Endodermal cell (in vitro differentiated cells): Measurements from ENCODE around the gene TMEM43. TPM values are rescaled to one million over a fixed set of nuclear protein-coding genes. Genes with fewer than 3 reads are reported as not detected.

Experiments used
- DNase-seq: peaks from one replicate; pipeline ENCODE4 v3.0.0-alpha.2; 2017
- H3K27ac ChIP-seq: 2 replicates; pipeline ENCODE4 v1.5.1; 2013; ENCODE audit warnings: mild to moderate bottlenecking, low read depth, low read length, moderate library complexity
- H3K27me3 ChIP-seq: 2 replicates; pipeline ENCODE4 v1.6.1; 2013; ENCODE audit warnings: mild to moderate bottlenecking, low read length, moderate library complexity; ENCODE audit not compliant: insufficient read depth, control insufficient read depth, poor library complexity, severe bottlenecking
- H3K36me3 ChIP-seq: 2 replicates; pipeline ENCODE4 v1.7.0; 2013; ENCODE audit warnings: mild to moderate bottlenecking, low read length, moderate library complexity; ENCODE audit not compliant: control insufficient read depth, insufficient read depth
- H3K4me1 ChIP-seq: one replicate; pipeline ENCODE4 v1.7.0; 2013; ENCODE audit warnings: low read length; ENCODE audit not compliant: control insufficient read depth, insufficient read depth
- H3K4me3 ChIP-seq: 2 replicates; pipeline ENCODE4 v1.5.1; 2013; ENCODE audit warnings: mild to moderate bottlenecking, low read length, moderate library complexity
- H3K9ac ChIP-seq: 2 replicates; pipeline ENCODE4 v1.6.1; 2013; ENCODE audit warnings: mild to moderate bottlenecking, low read length, moderate library complexity; ENCODE audit not compliant: poor library complexity, severe bottlenecking; ENCODE audit errors: extremely low read depth
- H3K9me3 ChIP-seq: 2 replicates; pipeline ENCODE4 v1.6.1; 2013; ENCODE audit warnings: mild to moderate bottlenecking, low read length, moderate library complexity; ENCODE audit not compliant: control insufficient read depth
- H3K27ac Mint-ChIP-seq: 2 replicates; pipeline ENCODE4 v1.8.0; 2020; ENCODE audit warnings: mixed read lengths
- H3K27me3 Mint-ChIP-seq: 2 replicates; pipeline ENCODE4 v1.8.0; 2021; ENCODE audit warnings: mild to moderate bottlenecking, mixed read lengths; ENCODE audit not compliant: insufficient read depth
- H3K36me3 Mint-ChIP-seq: 2 replicates; pipeline ENCODE4 v1.8.0; 2020; ENCODE audit warnings: low read depth, mixed read lengths
- H3K4me1 Mint-ChIP-seq: 2 replicates; pipeline ENCODE4 v1.8.0; 2020; ENCODE audit warnings: mixed read lengths
- H3K4me3 Mint-ChIP-seq: 2 replicates; pipeline ENCODE4 v1.8.0; 2020; ENCODE audit warnings: mild to moderate bottlenecking, moderate library complexity, mixed read lengths
- H3K9me3 Mint-ChIP-seq: 2 replicates; pipeline ENCODE4 v1.8.0; 2020; ENCODE audit warnings: mild to moderate bottlenecking, mixed read lengths
- CTCF ChIP-seq: fragments of 200-600 bp; sonication (generic); conservative IDR thresholded peaks from 2 replicates; pipeline ENCODE4 v1.5.0; 2021; ENCODE audit warnings: antibody characterized with exemption, mild to moderate bottlenecking
- WGBS, 2 experiments: methylation state at CpG; one replicate each; pipeline versions ENCODE4 v1.1.5 to v1.1.7; 2013; ENCODE audit warnings: missing lambda C conversion rate in 2 of 2, mixed read lengths in 1 of 2; ENCODE audit not compliant: insufficient coverage in 1 of 2, insufficient read length in 1 of 2; 5-methylcytosine and 5-hydroxymethylcytosine counted together
- total RNA-seq, 2 donors: library from RNA; stranded (reverse); fragmentation: NEBNext Ultra II Directional in 1 of 2; extraction: Animal tissue kit (Norgen Biotek cat#: 25700) in 1 of 2; gene quantifications; 2 replicates in 1 of 2; 3 replicates in 1 of 2; pipeline ENCODE4 v1.2.1, GENCODE V29; 2021

The TMEM43 gene
- total RNA-seq, 2 donors from 2014 or later: 28.9 to 39.3 TPM

DNA sequence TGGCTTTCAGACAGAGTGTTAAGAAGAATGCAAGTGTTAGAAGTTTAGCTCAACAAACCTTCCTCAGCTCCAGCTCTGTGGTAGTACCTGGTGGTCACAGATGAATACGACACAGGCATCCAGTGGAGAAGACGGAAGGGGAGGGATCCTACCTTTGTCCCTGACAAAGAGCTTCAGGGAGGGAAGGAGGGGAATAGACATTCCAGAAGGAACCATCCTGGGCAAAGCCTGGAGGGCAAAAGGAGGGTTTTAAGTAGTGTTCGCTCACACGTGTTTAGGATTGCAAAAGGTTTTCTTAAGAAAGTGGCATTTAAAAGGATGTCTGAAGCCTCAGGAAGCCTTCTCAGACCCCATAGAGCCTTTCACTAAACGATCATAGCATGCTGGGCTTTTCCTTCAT lies 3.0 kb upstream of the TMEM43 start:
- H3K27ac ChIP-seq: no peak overlapping the region
- H3K27me3 ChIP-seq: no peaks in the 10 kb centered on the region
- peaks cover 4% of the 10 kb centered on the region for H3K4me1 ChIP-seq
- peak overlapping the region; percentile 93 for H3K4me3 Mint-ChIP-seq
- no peak overlapping the region for H3K27ac Mint-ChIP-seq
- H3K36me3 Mint-ChIP-seq: peaks cover 40% of the 10 kb centered on the region
- H3K9me3 ChIP-seq: peaks cover 33% of the 10 kb centered on the region
- H3K4me3 ChIP-seq: peak overlapping the region; percentile 92
- peaks cover 49% of the 10 kb centered on the region for H3K36me3 ChIP-seq
- DNase-seq: peak; percentile 64
- H3K4me1 Mint-ChIP-seq: peaks cover 19% of the 10 kb centered on the region
- H3K27me3 Mint-ChIP-seq: no peaks in the 10 kb centered on the region
- no peak overlapping the region for H3K9ac ChIP-seq
- WGBS, 2 experiments: 59 to 73% methylated on average over 4 to 5 of the region's 5 CpGs
- peaks cover 16% of the 10 kb centered on the region for H3K9me3 Mint-ChIP-seq
- no peak for TF ChIP-seq CTCF

DNA sequence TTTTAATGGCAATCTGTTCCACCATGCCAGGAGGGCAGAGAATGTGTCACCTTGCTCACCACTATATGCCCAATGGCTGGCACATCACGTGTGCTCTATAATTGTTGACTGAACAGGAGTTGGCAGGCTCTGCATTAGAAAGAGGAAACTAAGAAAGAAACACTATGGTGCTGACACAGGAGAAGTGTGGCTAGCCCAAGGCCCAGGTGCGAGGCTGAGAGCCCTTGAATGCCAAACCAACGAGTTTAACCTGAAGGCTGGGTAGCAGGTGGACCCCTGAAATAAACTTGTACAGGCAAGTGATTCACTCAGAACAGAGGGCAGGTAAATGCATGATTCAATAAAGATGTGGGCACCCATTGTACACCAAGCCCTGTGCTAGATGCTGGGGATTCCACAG lies 2.6 kb upstream of the TMEM43 start:
- peak; percentile 32 for DNase-seq
- Mint-ChIP-seq H3K27ac (no peak overlapping the region), H3K27me3 (no peaks in the 10 kb centered on the region), H3K9me3 (peaks cover 16% of the 10 kb centered on the region), H3K36me3 (peaks cover 40% of the 10 kb centered on the region), H3K4me1 (peaks cover 19% of the 10 kb centered on the region), H3K4me3 (peak overlapping the region; percentile 93)
- Histone ChIP-seq H3K9ac (no peak overlapping the region), H3K27me3 (no peaks in the 10 kb centered on the region), H3K4me1 (peaks cover 4% of the 10 kb centered on the region), H3K36me3 (peaks cover 50% of the 10 kb centered on the region), H3K9me3 (peaks cover 33% of the 10 kb centered on the region), H3K4me3 (peak overlapping the region; percentile 92), H3K27ac (no peak overlapping the region)
- 81 to 88% methylated on average over 3 of the region's 3 CpGs for WGBS, 2 experiments
- no peak for TF ChIP-seq CTCF

- Mint-ChIP-seq H3K36me3 (peaks cover 50% of the 10 kb centered on the region), H3K4me1 (peaks cover 19% of the 10 kb centered on the region), H3K27me3 (no peaks in the 10 kb centered on the region), H3K9me3 (peaks cover 16% of the 10 kb centered on the region), H3K4me3 (peak overlapping the region; percentile 93), H3K27ac (peak overlapping the region; percentile 88)
- 52 to 67% methylated on average over 8 to 15 of the region's 15 CpGs for WGBS, 2 experiments
- no peak for TF ChIP-seq CTCF
- no peaks in the 10 kb centered on the region for H3K27me3 ChIP-seq
- DNase-seq: peak; percentile 54
- peak overlapping the region; percentile 92 for H3K4me3 ChIP-seq
- H3K9ac ChIP-seq: peak overlapping the region; percentile 89
- H3K27ac ChIP-seq: no peak overlapping the region
- H3K36me3 ChIP-seq: peaks cover 62% of the 10 kb centered on the region
- peaks cover 4% of the 10 kb centered on the region for H3K4me1 ChIP-seq
- H3K9me3 ChIP-seq: peaks cover 36% of the 10 kb centered on the region
Observed at GRCh38 chr3:14123308-14124222, 1.3 kb upstream of the TMEM43 start.
